ENCODE data around the gene PARP8. TPM values are rescaled to one million over a fixed set of nuclear protein-coding genes. Genes with fewer than 3 reads are reported as not detected.

PARP8 gene
- total and polyA plus RNA-seq, 2 of the 8 experiments (the other 6 are each of a cell fraction or from before 2014, with no cell fraction given): 16.6 to 30.6 TPM

- CTCF ChIA-PET (ENCODE audit: partially characterized antibody): no interaction called here
- Histone ChIP-seq H3K36me3 (ENCODE audit: control insufficient read depth in 2 of 4, insufficient read depth in 4 of 4, low read length in 3 of 4) (no peaks in the 10 kb centered on the region), H3K9me3 (ENCODE audit: insufficient read depth in 2 of 2, low read depth in 1 of 2, low read length in 1 of 2) (no peaks in the 10 kb centered on the region; a peak in 1 of 4 replicates), H3K23ac (ENCODE audit: insufficient read length) (no peak overlapping the region), H3K23me2 (ENCODE audit: low read depth, low read length) (peaks cover 2% of the 10 kb centered on the region; the same call in 1 of the 2 replicates), H3K79me2 (ENCODE audit: control insufficient read depth in 1 of 2, insufficient read depth in 2 of 2, low read length in 2 of 2) (peaks cover 0 to 22% of the 10 kb centered on the region in 2 experiments; a peak in 3 of 4 replicates), H3K27me3 (replicated peaks in 1 of 4; ENCODE audit: control insufficient read depth in 3 of 4, extremely low read depth in 1 of 4, insufficient read depth in 3 of 4, low read length in 3 of 4) (no peaks in the 10 kb centered on the region), H3K79me1 (ENCODE audit: low read depth, low read length) (no peaks in the 10 kb centered on the region), H3K4ac (replicated peaks; ENCODE audit: insufficient read length, low read depth, low read length) (no peak overlapping the region), H2AFZ (ENCODE audit: low read length) (no peak overlapping the region), H3K18ac (ENCODE audit: extremely low read depth, low read length) (no peak overlapping the region), H2BK5ac (ENCODE audit: low read depth, low read length) (no peak overlapping the region), H3K9ac (replicated peaks in 1 of 4; ENCODE audit: extremely low read depth in 1 of 4, low read depth in 3 of 4, low read length in 3 of 4) (no peak overlapping the region), H3K14ac (ENCODE audit: insufficient read length) (no peak overlapping the region), H2BK15ac (ENCODE audit: low read length) (no peak overlapping the region), H2BK120ac (replicated peaks; ENCODE audit: low read depth, low read length) (no peak overlapping the region), H3K4me3 (ENCODE audit: extremely low read depth in 1 of 4, insufficient read depth in 2 of 4, low read depth in 3 of 4, low read length in 4 of 4) (no peak overlapping the region), H4K5ac (ENCODE audit: insufficient read length, low read depth, low read length) (no peak overlapping the region), H3K4me2 (ENCODE audit: insufficient read depth in 1 of 2, low read depth in 2 of 2, low read length in 2 of 2) (no peak overlapping the region; a peak in 1 of 4 replicates), H3K4me1 (replicated peaks in 1 of 4; ENCODE audit: control insufficient read depth in 3 of 4, insufficient read depth in 4 of 4, low read length in 3 of 4) (peaks cover 0 to 4% (median 1%) of the 10 kb centered on the region in 4 experiments; a peak in 2 of 7 replicates), H2AK5ac (ENCODE audit: low read depth, low read length) (no peak overlapping the region), H4K91ac (replicated peaks; ENCODE audit: insufficient read length, low read length) (no peak overlapping the region), H4K8ac (ENCODE audit: extremely low read depth, insufficient read depth, low read length) (no peak overlapping the region), H4K20me1 (replicated peaks in 1 of 2; ENCODE audit: control insufficient read depth in 1 of 2, insufficient read depth in 2 of 2, low read length in 2 of 2) (no peaks in the 10 kb centered on the region), H2BK20ac (ENCODE audit: low read length) (no peak overlapping the region), H3K27ac (ENCODE audit: low read depth, low read length) (no peak overlapping the region), H3K56ac (replicated peaks; ENCODE audit: insufficient read length, low read depth, low read length) (no peak overlapping the region), H2BK12ac (ENCODE audit: low read depth, low read length) (no peak overlapping the region)
- POLR2A ChIA-PET (ENCODE audit: partially characterized antibody): interaction anchor here (0.6 to 2.0 kb wide), 4 partner anchors 23 to 224 kb away, joined by 3 to 6 read pairs (median 4); partner anchors contain the start of gene EMB
- DNase-seq (ENCODE audit: low read depth in 1 of 2, low spot score in 2 of 2) (no peak), FAIRE-seq (no peak)
- no peak for TF ChIP-seq HDAC6 (IDR thresholded peaks at IDR 0.05; ENCODE audit: low read depth, low read length)
- no peak for TF ChIP-seq BACH1 (IDR thresholded peaks at IDR 0.05; ENCODE audit: low read length)
- TF ChIP-seq CTBP2 (IDR thresholded peaks at IDR 0.05; ENCODE audit: borderline replicate concordance, insufficient read depth, insufficient read length, low read length): no peak
- no peak for TF ChIP-seq JUN (IDR thresholded peaks at IDR 0.05; ENCODE audit: low read depth, low read length)
- no peak for TF ChIP-seq SP2 (IDR thresholded peaks at IDR 0.05; ENCODE audit: low read length)
- TF ChIP-seq KDM5A (IDR thresholded peaks at IDR 0.05; ENCODE audit: low read length): no peak
These were observed 1.3 kb upstream of the PARP8 start for GRCh38 chr5:50665091-50665490.

Measured in H1 (cell line).